ENCODE results near the gene CYP4F22. TPM values are rescaled to one million over a fixed set of nuclear protein-coding genes. Genes with fewer than 3 reads are reported as not detected.

CYP4F22 gene
- total and polyA plus RNA-seq, 9 of the 15 experiments (the other 6 are each of a cell fraction or from before 2014, with no cell fraction given), result not detected

DNA sequence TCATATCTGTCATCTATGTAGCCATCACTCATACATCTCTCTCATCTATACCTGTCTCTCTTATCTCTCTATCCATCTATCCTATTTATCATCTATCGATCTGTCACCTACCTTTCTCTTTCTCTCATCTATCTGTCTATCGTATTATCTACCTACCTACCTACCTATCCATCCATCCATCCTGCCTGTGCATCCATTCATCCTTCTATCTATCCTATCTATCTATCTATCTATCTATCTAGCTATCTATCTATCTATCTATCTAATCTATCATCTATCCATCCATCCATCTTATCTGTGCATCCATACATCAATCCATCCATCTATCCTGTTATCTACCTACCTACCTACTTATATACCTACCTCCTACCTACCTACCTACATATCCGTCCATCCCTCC, 62.1 kb downstream of the CYP4F22 start:
- H3K9me3 ChIP-seq (replicated peaks; ENCODE audit: control insufficient read depth, insufficient read depth, low read depth, low read length), result no peaks in the 10 kb centered on the region
- no peak overlapping the region for H3K4me2 ChIP-seq (ENCODE audit: insufficient read depth, low read length)
- peaks cover 0 to 12% of the 10 kb centered on the region in 2 experiments; a peak in 2 of 5 replicates for H3K27me3 ChIP-seq (ENCODE audit: control insufficient read depth in 2 of 2, insufficient read depth in 2 of 2, low read length in 2 of 2)
- ATAC-seq (no peak), DNase-seq (ENCODE audit: extremely low read depth in 1 of 4, low spot score in 3 of 4) (no peak), FAIRE-seq (no peak)
- no peaks in the 10 kb centered on the region; the same call in 1 of the 2 replicates for H4K20me1 ChIP-seq (replicated peaks; ENCODE audit: control insufficient read depth, insufficient read depth, low read length)
- H3K27ac ChIP-seq (ENCODE audit: extremely low read depth, low read depth, low read length), result no peak overlapping the region
- no peak overlapping the region for H3K9ac ChIP-seq (ENCODE audit: insufficient read depth in 1 of 2, low read depth in 2 of 2, low read length in 2 of 2)
- ChIA-PET POLR2A (no interaction called here), CTCF (ENCODE audit: low intra/inter-chr PET ratio) (no interaction called here)
- WGBS (ENCODE audit: insufficient coverage, low coverage, missing lambda C conversion rate), result 17% methylated on average over 3 of the region's 3 CpGs
- no peaks in the 10 kb centered on the region for H3K9me1 ChIP-seq (ENCODE audit: control insufficient read depth, insufficient read depth, low read length)
- no TSS peak for BruUV-seq (replicated peaks)
- in situ Hi-C loops (cut with MboI) (loop anchor here (25.0 kb wide), 1 partner anchor 708 kb away; no protein-coding TSS in a partner anchor), intact Hi-C loops (cut with micrococcal nuclease) (no loop called here)
- no peaks in the 10 kb centered on the region for H3K79me2 ChIP-seq (ENCODE audit: control insufficient read depth, insufficient read depth, low read length)
- no peak overlapping the region for H2AFZ ChIP-seq (ENCODE audit: low read depth, low read length)
- no peak for TF ChIP-seq ZNF143 (CRISPR knock-in tag; IDR thresholded peaks at IDR 0.05)
- TF ChIP-seq SNIP1 (IDR thresholded peaks at IDR 0.05; ENCODE audit: low read depth), result no peak
- 0 out of 2 replicates have a peak, but pooled peaks have one; percentile 29 for TF ChIP-seq GATA2 (CRISPR knock-in tag; IDR thresholded peaks at IDR 0.05)
- TF ChIP-seq, protein P1, sequence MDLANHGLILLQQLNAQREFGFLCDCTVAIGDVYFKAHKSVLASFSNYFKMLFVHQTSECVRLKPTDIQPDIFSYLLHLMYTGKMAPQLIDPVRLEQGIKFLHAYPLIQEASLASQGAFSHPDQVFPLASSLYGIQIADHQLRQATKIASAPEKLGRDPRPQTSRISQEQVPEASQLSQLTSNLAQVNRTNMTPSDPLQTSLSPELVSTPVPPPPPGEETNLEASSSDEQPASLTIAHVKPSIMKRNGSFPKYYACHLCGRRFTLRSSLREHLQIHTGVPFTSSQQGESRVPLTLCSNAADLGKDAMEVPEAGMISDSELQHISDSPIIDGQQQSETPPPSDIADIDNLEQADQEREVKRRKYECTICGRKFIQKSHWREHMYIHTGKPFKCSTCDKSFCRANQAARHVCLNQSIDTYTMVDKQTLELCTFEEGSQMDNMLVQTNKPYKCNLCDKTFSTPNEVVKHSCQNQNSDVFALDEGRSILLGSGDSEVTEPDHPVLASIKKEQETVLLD (IDR thresholded peaks at IDR 0.05), result peak; percentile 74; the same call in 1 of the 2 replicates
- TF ChIP-seq ATF1 (CRISPR knock-in tag; IDR thresholded peaks at IDR 0.05), result no peak
- no peak for TF ChIP-seq ATF1 (tag; IDR thresholded peaks at IDR 0.05)
- TF ChIP-seq ZNF23 (CRISPR knock-in tag; IDR thresholded peaks at IDR 0.05), result no peak
- TF ChIP-seq BCOR (IDR thresholded peaks at IDR 0.05), result peak; percentile 25; the same call in 1 of the 2 replicates
- TF ChIP-seq, protein P2, sequence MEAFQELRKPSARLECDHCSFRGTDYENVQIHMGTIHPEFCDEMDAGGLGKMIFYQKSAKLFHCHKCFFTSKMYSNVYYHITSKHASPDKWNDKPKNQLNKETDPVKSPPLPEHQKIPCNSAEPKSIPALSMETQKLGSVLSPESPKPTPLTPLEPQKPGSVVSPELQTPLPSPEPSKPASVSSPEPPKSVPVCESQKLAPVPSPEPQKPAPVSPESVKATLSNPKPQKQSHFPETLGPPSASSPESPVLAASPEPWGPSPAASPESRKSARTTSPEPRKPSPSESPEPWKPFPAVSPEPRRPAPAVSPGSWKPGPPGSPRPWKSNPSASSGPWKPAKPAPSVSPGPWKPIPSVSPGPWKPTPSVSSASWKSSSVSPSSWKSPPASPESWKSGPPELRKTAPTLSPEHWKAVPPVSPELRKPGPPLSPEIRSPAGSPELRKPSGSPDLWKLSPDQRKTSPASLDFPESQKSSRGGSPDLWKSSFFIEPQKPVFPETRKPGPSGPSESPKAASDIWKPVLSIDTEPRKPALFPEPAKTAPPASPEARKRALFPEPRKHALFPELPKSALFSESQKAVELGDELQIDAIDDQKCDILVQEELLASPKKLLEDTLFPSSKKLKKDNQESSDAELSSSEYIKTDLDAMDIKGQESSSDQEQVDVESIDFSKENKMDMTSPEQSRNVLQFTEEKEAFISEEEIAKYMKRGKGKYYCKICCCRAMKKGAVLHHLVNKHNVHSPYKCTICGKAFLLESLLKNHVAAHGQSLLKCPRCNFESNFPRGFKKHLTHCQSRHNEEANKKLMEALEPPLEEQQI (IDR thresholded peaks at IDR 0.05), result no peak
- no peak for TF ChIP-seq NEUROD1 (IDR thresholded peaks at IDR 0.05; ENCODE audit: borderline replicate concordance, low read depth, low read length, partially characterized antibody)
- TF ChIP-seq CREBBP (IDR thresholded peaks at IDR 0.05; ENCODE audit: low read depth, low read length), result peak; percentile 59
- TF ChIP-seq ZNF707 (CRISPR knock-in tag; conservative IDR thresholded peaks at IDR 0.05), result no peak
- no peak for TF ChIP-seq PHB (CRISPR knock-in tag; IDR thresholded peaks at IDR 0.05)
- TF ChIP-seq, protein P3, sequence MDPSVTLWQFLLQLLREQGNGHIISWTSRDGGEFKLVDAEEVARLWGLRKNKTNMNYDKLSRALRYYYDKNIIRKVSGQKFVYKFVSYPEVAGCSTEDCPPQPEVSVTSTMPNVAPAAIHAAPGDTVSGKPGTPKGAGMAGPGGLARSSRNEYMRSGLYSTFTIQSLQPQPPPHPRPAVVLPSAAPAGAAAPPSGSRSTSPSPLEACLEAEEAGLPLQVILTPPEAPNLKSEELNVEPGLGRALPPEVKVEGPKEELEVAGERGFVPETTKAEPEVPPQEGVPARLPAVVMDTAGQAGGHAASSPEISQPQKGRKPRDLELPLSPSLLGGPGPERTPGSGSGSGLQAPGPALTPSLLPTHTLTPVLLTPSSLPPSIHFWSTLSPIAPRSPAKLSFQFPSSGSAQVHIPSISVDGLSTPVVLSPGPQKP (CRISPR knock-in tag; IDR thresholded peaks at IDR 0.05), result no peak
- peak; percentile 96 for TF ChIP-seq DACH1 (IDR thresholded peaks at IDR 0.05; ENCODE audit: partially characterized antibody)
- 0 out of 2 replicates have a peak, but pooled peaks have one; percentile 39 for TF ChIP-seq MTA1 (IDR thresholded peaks at IDR 0.05; ENCODE audit: borderline replicate concordance)
- no peak for TF ChIP-seq RFX7 (CRISPR knock-in tag; IDR thresholded peaks at IDR 0.05)
- TF ChIP-seq TEAD4 (IDR thresholded peaks at IDR 0.05; ENCODE audit: low read length), result no peak
- no peak for TF ChIP-seq TEAD4 (CRISPR knock-in tag; IDR thresholded peaks at IDR 0.05; ENCODE audit: borderline replicate concordance)
- H3K4me3 ChIP-seq, result no peak overlapping the region
- H3K4me1 ChIP-seq (replicated peaks in 1 of 2; ENCODE audit: control insufficient read depth in 2 of 2, insufficient read depth in 2 of 2, low read length in 2 of 2), result no peaks in the 10 kb centered on the region
- H3K36me3 ChIP-seq (ENCODE audit: control insufficient read depth, insufficient read depth, low read length), result no peaks in the 10 kb centered on the region

Measured in K562 (cell line).